SK-N-MC (cell line): ENCODE data around the gene F8A1.

ENCODE experiments used
- EZH2 ChIP-seq: fragments of 200-600 bp; sonication (generic); IDR thresholded peaks from one replicate; pipeline ENCODE4 v1.6.1; 2017; ENCODE audit warnings: antibody characterized with exemption
- FOXP2 ChIP-seq: optimal IDR thresholded peaks from 2 replicates; pipeline ENCODE3; 2011; ENCODE audit warnings: mild to moderate bottlenecking, moderate library complexity; ENCODE audit not compliant: insufficient read depth; ENCODE audit errors: extremely low read length, control extremely low read depth
- POLR2AphosphoS5 ChIP-seq: IDR thresholded peaks from 2 replicates; pipeline ENCODE4 v1.6.1; 2012; ENCODE audit warnings: mild to moderate bottlenecking, low read depth, low read length, borderline replicate concordance

DNA sequence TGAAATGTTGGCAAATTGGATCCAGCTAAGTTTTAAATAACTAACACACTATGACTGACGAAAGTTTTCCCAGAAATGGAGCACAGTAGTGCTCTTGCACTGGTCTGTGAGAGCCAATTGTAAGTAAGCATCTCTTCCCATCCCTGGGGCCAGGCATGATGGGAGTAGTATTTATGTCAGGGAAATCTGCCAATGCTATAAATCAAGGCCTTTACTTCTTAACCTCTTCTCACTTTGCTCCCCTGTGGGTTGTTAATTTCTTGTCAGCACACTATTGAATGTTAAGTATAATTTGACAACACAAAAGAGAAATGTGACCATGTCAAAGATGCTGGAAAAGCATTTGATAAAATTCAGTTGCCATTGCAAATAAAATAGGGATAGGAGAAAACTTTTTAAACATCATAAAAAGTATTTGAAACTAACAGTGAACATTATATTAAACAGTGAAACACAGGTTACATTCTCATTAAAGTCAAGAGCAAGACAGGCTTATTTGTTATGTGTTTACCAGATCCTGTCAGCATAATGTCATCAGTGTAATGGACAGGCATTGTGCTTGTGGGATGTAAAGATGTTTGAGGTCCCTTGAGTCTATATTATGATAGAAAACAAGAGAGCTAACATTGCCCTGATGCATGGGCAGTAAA, 5.0 kb downstream of the F8A1 start:
- TF ChIP-seq POLR2AphosphoS5 (no peak), EZH2 (no peak), FOXP2 (no peak)
